Kidney capillary endothelial cell (primary cell): ENCODE measurements around the gene DNAH5.

ENCODE experiments used
- DNase-seq: peaks from one replicate; pipeline ENCODE4 v3.0.0-alpha.2; 2018; ENCODE audit warnings: low spot score

The DNAH5 gene

DNA sequence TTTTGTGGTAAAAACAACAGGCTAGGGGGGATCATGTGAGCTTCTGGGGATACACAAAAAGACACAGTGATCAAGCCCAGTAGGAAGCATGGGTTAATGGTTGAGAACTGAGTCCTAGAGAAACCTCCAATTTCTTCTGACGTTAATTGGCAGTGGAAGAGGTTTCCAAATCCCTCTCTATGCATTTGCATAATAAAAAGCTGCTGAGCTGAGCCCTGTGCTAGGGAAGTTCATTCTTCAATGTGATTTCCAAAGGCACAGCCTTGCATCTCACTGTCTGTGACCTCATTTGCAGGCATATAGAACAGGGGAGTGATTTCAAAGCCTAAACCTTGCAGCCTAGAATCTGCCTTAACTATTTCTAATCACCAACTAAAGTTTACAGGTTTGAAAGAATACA is 812 bp downstream of the DNAH5 start:
- DNase-seq: no peak

GRCh38 chr5:13941468-13941867 is 3.0 kb downstream of the DNAH5 start:
- DNase-seq: no peak

GRCh38 chr5:13939638-13940037 is 4.8 kb downstream of the DNAH5 start:
- no peak for DNase-seq

DNA sequence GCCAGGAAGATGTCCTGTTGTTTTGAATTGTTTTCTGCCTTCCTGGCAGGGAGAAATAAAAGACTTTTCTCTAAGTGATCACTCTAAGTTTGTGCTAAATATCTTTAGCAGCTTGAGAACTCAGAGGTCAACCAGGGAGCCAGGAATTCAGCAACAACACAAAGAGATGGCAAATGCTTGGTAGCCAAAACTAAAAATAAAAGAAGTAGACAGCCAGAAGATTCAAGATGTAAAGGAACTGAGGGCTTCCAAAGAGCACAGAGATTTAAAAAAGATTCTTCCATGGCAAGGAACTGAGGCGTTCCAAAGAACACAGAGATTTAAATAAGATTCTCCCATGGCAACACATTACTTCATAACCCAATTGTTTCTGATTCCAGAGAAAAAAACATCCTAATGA is 9.6 kb downstream of the DNAH5 start:
- no peak for DNase-seq

DNA sequence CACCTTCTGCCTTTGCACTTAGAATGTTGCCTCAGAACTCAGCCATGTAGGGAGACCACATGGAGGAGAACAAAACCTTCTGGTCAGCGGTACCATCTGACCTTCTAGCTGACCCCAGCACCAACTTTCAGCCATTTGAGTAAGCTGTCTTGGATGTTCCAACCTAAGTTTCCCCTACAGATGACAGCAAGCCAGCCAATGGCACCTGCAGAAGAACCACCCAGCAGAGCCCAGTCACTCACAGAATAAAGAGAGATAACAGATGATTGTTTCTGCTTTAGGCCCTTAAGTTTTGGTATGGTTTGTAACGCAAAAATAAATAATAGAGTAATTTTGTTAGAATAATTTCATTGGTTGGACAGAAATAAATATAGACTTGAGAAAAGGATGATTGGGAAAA is 10.4 kb downstream of the DNAH5 start:
- DNase-seq: no peak

DNA sequence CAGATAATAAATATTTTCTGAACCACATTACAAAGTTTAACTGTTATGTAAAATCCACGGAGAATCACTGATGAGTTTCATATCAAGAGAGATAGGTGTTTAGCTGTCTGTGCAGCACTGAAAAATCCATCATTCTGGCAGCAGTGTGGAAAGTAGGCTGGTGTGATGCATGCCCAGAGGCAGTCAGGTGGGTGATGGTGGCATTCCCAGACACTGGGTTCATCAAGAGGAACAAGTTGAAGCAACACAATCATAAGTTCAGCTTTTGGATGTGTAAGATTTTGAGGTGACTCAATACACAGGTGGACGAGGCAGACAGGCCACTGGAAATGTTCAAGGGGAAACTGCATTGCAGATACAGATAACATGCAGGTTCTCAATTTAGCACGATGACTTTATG is 11.9 kb downstream of the DNAH5 start:
- DNase-seq: no peak

DNA sequence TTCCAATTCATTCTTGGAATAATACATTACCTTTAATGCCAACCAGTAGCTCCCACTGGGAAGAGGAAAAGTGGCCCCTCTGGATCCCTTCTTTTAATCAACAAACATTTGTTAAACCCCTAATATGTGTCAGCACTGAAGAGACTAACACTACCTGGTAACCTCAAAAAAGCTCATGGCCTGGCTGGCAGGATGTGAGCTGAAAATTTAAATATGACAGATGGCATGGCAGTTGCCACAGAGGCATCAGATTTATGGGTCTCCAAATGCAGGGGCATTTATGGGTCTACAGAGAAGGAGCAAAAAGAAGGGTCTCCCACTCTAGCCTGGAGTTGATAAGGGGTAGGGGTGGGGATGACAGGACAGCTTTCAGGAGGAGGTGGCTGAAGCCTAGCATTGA is 12.5 kb downstream of the DNAH5 start:
- no peak for DNase-seq

DNA sequence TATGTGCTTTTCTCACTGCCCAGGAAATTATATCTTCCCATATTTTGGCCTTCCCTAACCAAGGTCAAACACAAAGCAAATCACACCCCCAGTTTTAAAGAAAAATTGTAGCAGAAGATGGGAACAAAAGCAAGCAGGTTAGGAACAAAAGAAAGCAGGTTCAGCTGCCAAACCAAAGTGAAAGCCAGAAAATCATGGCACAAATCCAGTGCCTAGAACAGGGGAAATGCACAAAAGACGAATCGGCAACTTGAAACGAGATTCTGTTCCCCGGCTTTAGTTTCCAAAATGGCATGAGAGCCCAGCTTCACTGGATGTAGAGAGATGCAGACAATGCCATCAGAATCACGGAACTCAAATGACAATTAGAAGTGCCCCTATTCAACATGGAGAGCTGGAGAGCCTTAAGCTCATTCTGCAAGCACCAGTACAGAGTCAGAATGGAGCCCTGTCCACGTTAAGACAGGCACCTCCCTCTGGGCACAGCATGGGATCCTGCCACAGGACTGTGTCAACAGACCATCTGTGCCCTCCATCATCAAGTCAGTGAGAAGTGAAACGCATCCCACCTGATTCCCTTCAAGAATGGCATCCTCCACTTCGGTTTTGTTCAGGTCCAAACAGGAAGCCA is 13.8 kb downstream of the DNAH5 start:
- DNase-seq: no peak

DNA sequence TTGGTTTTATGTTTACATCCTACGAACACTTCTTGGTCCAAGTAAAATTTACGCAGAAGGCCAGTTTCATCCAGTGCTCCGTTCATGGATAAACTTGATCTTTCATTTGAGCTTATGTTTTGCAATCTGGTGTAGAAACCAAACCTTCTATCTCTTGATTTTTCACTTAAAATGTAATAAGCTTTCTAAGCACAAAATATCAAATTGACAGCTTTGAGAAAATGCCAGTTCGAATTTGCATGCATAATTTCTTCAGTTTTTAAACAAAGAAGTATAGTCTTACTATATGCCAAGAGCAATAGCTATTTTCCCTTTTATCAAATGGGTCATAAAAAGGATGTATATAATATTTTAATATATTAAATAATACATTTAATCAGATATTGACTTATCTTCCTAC is 17.8 kb downstream of the DNAH5 start:
- no peak for DNase-seq

DNA sequence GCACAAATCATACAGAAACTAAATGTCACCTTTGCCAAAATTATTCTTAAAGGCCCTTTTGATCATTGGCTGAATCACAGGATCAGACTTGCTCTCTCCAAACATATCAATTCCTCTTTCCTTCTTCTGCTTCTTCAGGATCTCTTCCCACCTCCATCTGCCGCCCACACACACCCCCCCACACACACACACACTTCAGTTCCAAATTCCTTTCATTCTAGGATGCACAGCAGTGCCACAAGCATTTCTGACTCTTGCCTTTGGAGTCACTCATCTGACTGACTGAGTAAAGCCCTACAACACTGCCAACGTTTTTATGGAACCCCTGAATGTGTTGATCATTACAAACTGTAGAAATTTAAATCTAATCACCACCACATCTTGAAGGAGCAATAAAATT is 22.9 kb downstream of the DNAH5 start:
- no peak for DNase-seq

GRCh38 chr5:13919786-13920185 is 24.7 kb downstream of the DNAH5 start:
- no peak for DNase-seq

DNA sequence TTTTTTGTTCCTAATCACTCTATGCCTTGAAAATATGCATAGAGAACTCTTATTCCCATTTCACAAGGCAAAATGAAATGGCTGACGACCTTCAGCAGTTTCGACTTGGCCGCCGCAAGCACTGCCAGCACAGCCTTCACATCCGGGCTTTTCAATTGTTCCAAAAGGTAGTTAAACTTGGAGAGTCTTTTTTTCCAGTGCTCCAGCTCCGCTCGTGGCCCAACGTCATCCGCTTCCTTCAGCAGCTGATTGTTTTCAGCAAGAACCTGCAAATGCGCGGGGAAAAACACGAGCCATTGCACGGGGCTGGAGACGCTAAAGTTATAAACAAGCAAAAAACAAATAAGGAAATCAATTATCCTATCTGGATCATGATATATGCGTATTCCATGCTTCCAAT is 25.4 kb downstream of the DNAH5 start:
- DNase-seq: no peak

GRCh38 chr5:13917061-13917460 is 27.4 kb downstream of the DNAH5 start:
- DNase-seq: no peak

- DNase-seq: no peak
These were observed 30.5 kb downstream of the DNAH5 start for GRCh38 chr5:13913962-13914361.

GRCh38 chr5:13910637-13911288 is 33.7 kb downstream of the DNAH5 start:
- no peak for DNase-seq

GRCh38 chr5:13910201-13910600 is 34.3 kb downstream of the DNAH5 start:
- no peak for DNase-seq

DNA sequence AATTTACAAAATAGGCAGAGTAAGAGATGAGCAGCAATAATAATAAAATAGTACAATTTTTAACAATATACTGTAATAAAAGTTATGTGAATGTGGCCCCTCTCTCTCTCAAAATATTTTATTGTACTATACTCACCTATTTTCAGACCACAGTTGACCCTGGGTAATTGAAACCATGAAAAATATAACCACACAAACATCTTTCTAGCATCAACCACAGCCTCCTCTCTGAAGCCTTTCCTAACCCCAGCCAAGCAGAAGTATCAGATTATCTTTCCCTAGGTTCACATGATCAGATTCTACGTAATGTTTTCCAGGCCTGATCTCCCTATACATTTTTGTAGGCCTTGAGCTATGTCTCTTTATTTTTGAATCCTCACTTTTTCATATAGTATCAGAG is 35.2 kb downstream of the DNAH5 start:
- DNase-seq: no peak

DNA sequence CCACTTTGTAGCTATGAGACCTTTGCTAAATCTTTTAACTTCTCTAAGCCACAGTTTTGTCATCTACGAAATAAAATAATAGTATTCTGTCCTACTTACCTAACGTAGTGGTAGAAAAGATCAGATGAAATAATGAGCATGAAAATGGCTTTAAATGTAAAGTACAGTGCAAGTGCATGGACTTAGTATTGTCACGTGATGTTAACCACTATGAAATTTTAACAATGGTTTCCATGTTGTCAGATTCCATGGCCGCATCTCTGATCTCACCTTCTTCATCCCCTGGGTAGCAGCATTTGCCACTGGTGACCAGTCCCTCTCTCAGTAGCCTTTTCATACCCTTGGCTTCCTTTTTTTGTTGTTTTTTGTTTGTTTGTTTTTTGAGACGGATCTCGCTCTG is 45.9 kb downstream of the DNAH5 start:
- no peak for DNase-seq

DNA sequence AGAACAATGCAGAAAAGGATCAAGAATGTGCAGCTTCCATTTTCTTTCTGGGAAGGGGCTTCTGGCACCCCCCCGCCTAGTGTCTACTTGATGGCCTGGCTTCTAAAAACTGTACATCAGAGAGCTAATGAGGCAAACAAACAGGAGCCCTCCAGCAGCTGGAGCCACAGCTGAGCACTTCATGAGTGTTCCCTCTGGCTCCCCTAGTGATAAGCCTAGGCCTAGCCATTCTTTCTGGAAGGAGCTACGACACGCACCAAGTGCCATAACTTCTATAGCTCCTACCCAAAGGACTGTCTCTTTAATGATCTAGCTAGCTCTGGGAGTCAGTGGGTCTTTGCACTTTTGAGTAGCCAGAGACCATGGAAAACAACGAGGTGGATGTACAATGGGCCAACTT is 66.1 kb downstream of the DNAH5 start:
- DNase-seq: no peak

- peak; percentile 12 for DNase-seq
These were observed 77.7 kb downstream of the DNAH5 start for GRCh38 chr5:13866792-13867191.

- no peak for DNase-seq
These were observed 79.2 kb downstream of the DNAH5 start for GRCh38 chr5:13865312-13865711.

GRCh38 chr5:13860146-13860545 is 84.3 kb downstream of the DNAH5 start:
- no peak for DNase-seq

GRCh38 chr5:13859270-13860065 is 85.0 kb downstream of the DNAH5 start:
- DNase-seq: no peak
